HEK293T (cell line): Measurements from ENCODE around the gene WFDC9.

Source experiments
- ARNT ChIP-seq: fragments of 450-650 bp; IDR thresholded peaks from 2 replicates; pipeline ENCODE4 v1.6.1; 2017; ENCODE audit warnings: mild to moderate bottlenecking
- BHLHE40 ChIP-seq: fragments of 450-650 bp; IDR thresholded peaks from 2 replicates; pipeline ENCODE4 v1.6.1; 2016; ENCODE audit warnings: mild to moderate bottlenecking, moderate library complexity, borderline replicate concordance
- ELF4 ChIP-seq: fragments of 450-650 bp; IDR thresholded peaks from 2 replicates; pipeline ENCODE4 v1.6.1; 2017; ENCODE audit warnings: antibody characterized with exemption
- FOXA1 ChIP-seq: fragments of 450-650 bp; IDR thresholded peaks from 2 replicates; pipeline ENCODE4 v1.6.1; 2016; ENCODE audit warnings: mild to moderate bottlenecking
- FOXK2 ChIP-seq: fragments of 450-650 bp; IDR thresholded peaks from 2 replicates; pipeline ENCODE4 v1.6.1; 2016; ENCODE audit warnings: mild to moderate bottlenecking
- FOXM1 ChIP-seq: fragments of 450-650 bp; IDR thresholded peaks from 2 replicates; pipeline ENCODE4 v1.6.1; 2017; ENCODE audit warnings: mild to moderate bottlenecking, borderline replicate concordance
- HDGF ChIP-seq: fragments of 450-650 bp; IDR thresholded peaks from 2 replicates; pipeline ENCODE4 v1.6.1; 2017; ENCODE audit warnings: antibody characterized with exemption, borderline replicate concordance
- LEF1 ChIP-seq: fragments of 450-650 bp; IDR thresholded peaks from 2 replicates; pipeline ENCODE4 v1.6.1; 2017; ENCODE audit warnings: mild to moderate bottlenecking, borderline replicate concordance
- SP1 ChIP-seq: fragments of 450-650 bp; IDR thresholded peaks from 2 replicates; pipeline ENCODE4 v1.6.1; 2017
- SUZ12 ChIP-seq: fragments of 450-650 bp; IDR thresholded peaks from 2 replicates; pipeline ENCODE4 v1.6.1; 2016; ENCODE audit warnings: mild to moderate bottlenecking
- ZNF384 ChIP-seq: fragments of 450-650 bp; IDR thresholded peaks from 2 replicates; pipeline ENCODE4 v1.6.1; 2016
- TF ChIP-seq, protein P1 (sequence below): fragments of 450-650 bp; IDR thresholded peaks from 2 replicates; pipeline ENCODE4 v1.6.1; 2016

DNA sequence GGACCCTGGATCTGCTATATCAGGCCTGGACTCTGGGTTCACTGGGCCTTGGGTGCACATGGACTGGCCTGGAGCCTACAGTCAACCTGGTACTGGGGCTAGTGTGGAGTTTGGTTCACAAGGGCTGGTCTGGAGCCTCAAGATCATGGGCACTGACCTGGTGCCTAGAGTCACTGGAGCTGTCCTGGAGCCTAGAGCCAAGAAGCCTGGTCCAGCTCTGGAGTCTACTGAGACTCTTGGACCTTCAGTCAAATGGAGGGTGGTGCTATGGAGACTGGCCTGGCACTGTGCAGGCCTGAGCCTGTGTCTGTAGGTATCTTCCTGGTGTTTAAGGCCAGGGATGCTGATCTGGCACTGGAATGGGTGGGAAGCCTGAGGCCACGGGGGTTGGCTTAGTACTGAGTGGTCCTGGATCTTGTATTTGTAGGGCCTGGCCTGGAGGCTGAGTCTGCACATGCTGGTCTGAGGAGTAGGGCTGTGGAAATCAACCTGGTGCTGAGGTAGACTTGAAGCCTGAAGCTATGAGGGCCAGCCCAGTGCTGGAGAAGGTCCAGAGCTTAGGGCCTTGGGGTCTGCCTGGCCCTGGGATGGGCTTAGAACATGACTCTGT, 16.5 kb upstream of the WFDC9 start:
- TF ChIP-seq FOXA1, result no peak
- TF ChIP-seq SP1, result no peak
- no peak for TF ChIP-seq FOXM1
- TF ChIP-seq FOXK2, result no peak
- no peak for TF ChIP-seq ZNF384
- TF ChIP-seq ELF4, result no peak
- TF ChIP-seq LEF1, result no peak
- no peak for TF ChIP-seq HDGF
- TF ChIP-seq ARNT, result no peak
- no peak for TF ChIP-seq BHLHE40
- no peak for TF ChIP-seq SUZ12
- TF ChIP-seq, protein P1, sequence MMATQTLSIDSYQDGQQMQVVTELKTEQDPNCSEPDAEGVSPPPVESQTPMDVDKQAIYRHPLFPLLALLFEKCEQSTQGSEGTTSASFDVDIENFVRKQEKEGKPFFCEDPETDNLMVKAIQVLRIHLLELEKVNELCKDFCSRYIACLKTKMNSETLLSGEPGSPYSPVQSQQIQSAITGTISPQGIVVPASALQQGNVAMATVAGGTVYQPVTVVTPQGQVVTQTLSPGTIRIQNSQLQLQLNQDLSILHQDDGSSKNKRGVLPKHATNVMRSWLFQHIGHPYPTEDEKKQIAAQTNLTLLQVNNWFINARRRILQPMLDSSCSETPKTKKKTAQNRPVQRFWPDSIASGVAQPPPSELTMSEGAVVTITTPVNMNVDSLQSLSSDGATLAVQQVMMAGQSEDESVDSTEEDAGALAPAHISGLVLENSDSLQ, result no peak
